Immature natural killer cell (primary cell): ENCODE measurements around the gene UCN3. TPM values are rescaled to one million over a fixed set of nuclear protein-coding genes. Genes with fewer than 3 reads are reported as not detected.

Experiments
- DNase-seq, 3 donors: peaks; one replicate each; pipeline ENCODE4 v3.0.0; 2022; ENCODE audit warnings: mixed read lengths in 1 of 3
- H3K27ac Mint-ChIP-seq, 6 donors: one replicate each; pipeline ENCODE4 v1.8.0; 2020; ENCODE audit warnings: mixed read lengths in 6 of 6, mild to moderate bottlenecking in 5 of 6, inconsistent platforms in 4 of 6, moderate library complexity in 3 of 6
- H3K27me3 Mint-ChIP-seq, 3 donors: one replicate each; pipeline ENCODE4 v1.8.0; 2020 to 2021; ENCODE audit warnings: low read depth in 3 of 3, mild to moderate bottlenecking in 3 of 3, mixed read lengths in 3 of 3, moderate library complexity in 3 of 3, inconsistent platforms in 1 of 3
- H3K36me3 Mint-ChIP-seq, 3 donors: one replicate each; pipeline ENCODE4 v1.8.0; 2020; ENCODE audit warnings: mixed read lengths in 3 of 3, inconsistent platforms in 2 of 3, mild to moderate bottlenecking in 2 of 3
- H3K4me1 Mint-ChIP-seq, 2 donors: one replicate each; pipeline ENCODE4 v1.8.0; 2020; ENCODE audit warnings: inconsistent platforms in 2 of 2, mild to moderate bottlenecking in 2 of 2, mixed read lengths in 2 of 2, moderate library complexity in 1 of 2
- H3K4me3 Mint-ChIP-seq, 5 donors: one replicate each; pipeline ENCODE4 v1.8.0; 2020; ENCODE audit warnings: mild to moderate bottlenecking in 5 of 5, mixed read lengths in 5 of 5, inconsistent platforms in 3 of 5, moderate library complexity in 3 of 5
- H3K9me3 Mint-ChIP-seq, 6 donors: one replicate each; pipeline ENCODE4 v1.8.0; 2020; ENCODE audit warnings: mild to moderate bottlenecking in 6 of 6, mixed read lengths in 6 of 6, inconsistent platforms in 4 of 6, moderate library complexity in 3 of 6
- polyA plus RNA-seq, 3 donors: library from polyadenylated mRNA; unstranded; fragments of 300-500 nt; fragmentation: Illumina TruSeq; gene quantifications; one replicate each; pipeline ENCODE4 v1.2.3, GENCODE V29; 2021

Gene UCN3
- polyA plus RNA-seq, 3 donors from 2014 or later: not detected

DNA sequence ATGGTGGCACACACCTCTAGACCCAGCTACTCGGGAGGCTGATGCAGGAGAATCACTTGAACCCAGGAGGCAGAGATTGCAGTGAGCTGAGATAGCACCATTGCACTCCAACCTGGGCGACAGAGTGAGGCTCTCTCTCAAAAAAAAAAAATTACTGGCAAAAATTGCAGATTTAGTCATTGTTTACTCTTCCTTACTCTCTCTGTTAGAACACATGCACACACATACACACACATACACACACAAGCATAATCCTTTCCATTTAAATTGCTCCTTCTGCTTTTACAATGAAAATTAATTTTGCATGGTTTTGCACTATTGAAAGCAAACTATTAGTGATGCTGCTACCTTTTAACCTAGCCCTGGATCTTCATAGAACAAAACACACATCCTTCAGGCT is 15.4 kb upstream of the UCN3 start:
- Mint-ChIP-seq H3K4me3 (no peak overlapping the region), H3K36me3 (no peaks in the 10 kb centered on the region), H3K9me3 (peaks cover 0 to 2% (median 0%) of the 10 kb centered on the region in 6 donors), H3K27me3 (no peaks in the 10 kb centered on the region), H3K4me1 (no peaks in the 10 kb centered on the region), H3K27ac (no peak overlapping the region)
- DNase-seq: no peak

- Mint-ChIP-seq H3K9me3 (peaks cover 0 to 2% (median 0%) of the 10 kb centered on the region in 6 donors), H3K36me3 (no peaks in the 10 kb centered on the region), H3K4me3 (no peak overlapping the region), H3K27ac (no peak overlapping the region), H3K4me1 (no peaks in the 10 kb centered on the region), H3K27me3 (peaks cover 0 to 4% (median 2%) of the 10 kb centered on the region in 3 donors)
- DNase-seq: no peak
Observed at GRCh38 chr10:5354068-5354467, 10.7 kb upstream of the UCN3 start.

DNA sequence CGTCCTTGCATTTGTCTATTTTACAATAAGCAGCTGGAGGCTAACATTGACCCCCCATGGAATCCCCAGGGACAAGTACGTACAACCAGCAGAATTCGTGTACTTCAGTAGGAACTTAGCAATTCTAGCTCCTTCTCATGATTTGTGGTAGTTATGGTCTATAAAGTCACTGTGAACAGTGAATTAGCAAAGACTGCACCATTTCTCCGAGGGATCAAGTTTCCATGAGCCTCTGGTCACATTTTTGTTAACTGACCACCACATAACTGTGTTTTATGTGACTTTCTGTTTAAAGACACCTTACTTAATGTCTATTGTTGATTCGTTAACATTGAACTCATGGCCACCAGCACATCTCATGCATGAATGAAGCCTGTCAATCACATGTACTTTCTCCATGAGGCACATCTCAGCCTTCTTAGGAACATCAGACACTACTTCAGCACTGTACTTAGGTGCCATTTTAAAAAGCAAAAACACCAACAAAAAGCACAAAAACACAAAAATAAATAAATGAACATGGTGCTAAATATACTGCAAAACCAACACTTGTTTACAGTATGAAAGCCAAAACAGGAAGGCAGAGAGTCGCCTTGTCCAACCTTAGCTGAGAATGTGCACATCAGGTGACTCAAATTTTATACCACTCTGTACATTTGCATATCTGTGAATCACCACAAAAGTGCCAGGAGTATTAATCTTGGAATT is 9.0 kb upstream of the UCN3 start:
- Mint-ChIP-seq H3K27ac (no peak overlapping the region), H3K4me3 (no peak overlapping the region), H3K9me3 (peaks cover 0 to 2% (median 0%) of the 10 kb centered on the region in 6 donors), H3K27me3 (peaks cover 0 to 6% (median 2%) of the 10 kb centered on the region in 3 donors), H3K4me1 (no peaks in the 10 kb centered on the region), H3K36me3 (no peaks in the 10 kb centered on the region)
- no peak for DNase-seq

DNA sequence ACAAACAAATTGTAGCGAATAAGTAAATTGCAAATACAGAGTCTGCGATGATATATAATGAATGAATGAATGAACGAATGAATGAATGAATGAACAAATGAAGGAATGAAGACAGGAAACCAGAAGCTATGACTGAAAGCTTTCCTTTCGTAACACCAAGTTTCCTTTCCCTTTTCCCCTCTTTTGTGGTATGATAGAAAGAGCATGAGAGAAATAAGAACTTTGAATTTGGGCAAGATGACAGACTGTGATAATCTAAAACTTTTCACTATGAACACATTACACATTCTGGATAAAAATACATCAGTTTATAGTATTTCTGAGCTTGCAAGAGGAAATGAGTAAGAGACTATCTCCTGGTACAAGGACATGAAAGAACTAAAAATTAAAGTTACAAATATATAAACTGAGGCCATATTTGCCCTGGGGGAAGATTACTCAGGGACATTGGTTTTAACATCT is 8.4 kb upstream of the UCN3 start:
- DNase-seq: no peak
- peaks cover 0 to 2% (median 0%) of the 10 kb centered on the region in 6 donors for H3K9me3 Mint-ChIP-seq
- H3K27ac Mint-ChIP-seq: no peak overlapping the region
- peaks cover 0 to 6% (median 2%) of the 10 kb centered on the region in 3 donors for H3K27me3 Mint-ChIP-seq
- no peak overlapping the region for H3K4me3 Mint-ChIP-seq
- peaks cover 0 to 2% of the 10 kb centered on the region in 2 donors for H3K4me1 Mint-ChIP-seq
- H3K36me3 Mint-ChIP-seq: no peaks in the 10 kb centered on the region

DNA sequence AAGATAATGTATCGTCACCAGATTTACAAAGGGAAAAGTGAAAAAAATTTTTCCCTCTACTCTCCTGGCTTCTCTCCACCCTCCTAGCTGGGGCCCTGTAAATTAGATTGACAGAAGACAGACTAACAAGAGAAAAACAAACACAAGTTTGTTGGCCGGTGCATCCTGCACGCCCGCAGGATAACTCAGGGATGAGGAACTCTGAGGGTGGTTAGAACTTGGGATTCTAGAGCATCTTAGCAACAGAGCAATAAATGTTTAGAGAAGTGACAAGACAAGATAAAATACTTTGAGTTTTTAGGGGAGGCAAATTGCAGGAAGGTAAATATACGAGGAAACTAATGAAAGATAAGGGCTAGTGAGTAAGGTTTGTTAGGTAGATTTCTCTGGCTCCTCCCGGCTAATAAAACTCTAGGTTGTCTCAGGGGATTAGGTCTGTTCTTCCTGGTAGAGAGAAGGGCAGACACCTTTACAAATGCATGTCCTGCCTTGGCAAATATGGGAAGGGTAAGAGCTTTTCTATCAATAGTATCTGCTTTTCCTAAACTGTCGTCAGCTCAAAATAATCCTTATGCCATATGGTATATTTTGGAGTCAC is 4.3 kb upstream of the UCN3 start:
- Mint-ChIP-seq H3K9me3 (no peaks in the 10 kb centered on the region), H3K27me3 (peaks cover 2 to 6% (median 2%) of the 10 kb centered on the region in 3 donors), H3K4me1 (peaks cover 6 to 12% of the 10 kb centered on the region in 2 donors), H3K27ac (no peak overlapping the region), H3K4me3 (no peak overlapping the region), H3K36me3 (no peaks in the 10 kb centered on the region)
- no peak for DNase-seq

- Mint-ChIP-seq H3K27ac (peak overlapping the region in 1 of 6 donors; percentile 2), H3K4me1 (peaks cover 6 to 16% of the 10 kb centered on the region in 2 donors), H3K9me3 (no peaks in the 10 kb centered on the region)
Observed at GRCh38 chr10:5361966-5362365, 2.8 kb upstream of the UCN3 start.

GRCh38 chr10:5362873-5363272 is 1.9 kb upstream of the UCN3 start:
- H3K4me1 Mint-ChIP-seq: peaks cover 6 to 16% of the 10 kb centered on the region in 2 donors
- no peak for DNase-seq
- no peak overlapping the region for H3K27ac Mint-ChIP-seq
- peaks cover 3% of the 10 kb centered on the region in 3 donors for H3K27me3 Mint-ChIP-seq
- no peaks in the 10 kb centered on the region for H3K36me3 Mint-ChIP-seq
- H3K9me3 Mint-ChIP-seq: no peaks in the 10 kb centered on the region
- no peak overlapping the region for H3K4me3 Mint-ChIP-seq

More at GRCh38 chr10:5361966-5362365, 2.8 kb upstream of the UCN3 start:
- no peak for DNase-seq
- peaks cover 0 to 6% (median 3%) of the 10 kb centered on the region in 3 donors for H3K27me3 Mint-ChIP-seq
- no peaks in the 10 kb centered on the region for H3K36me3 Mint-ChIP-seq
- H3K4me3 Mint-ChIP-seq: no peak overlapping the region

DNA sequence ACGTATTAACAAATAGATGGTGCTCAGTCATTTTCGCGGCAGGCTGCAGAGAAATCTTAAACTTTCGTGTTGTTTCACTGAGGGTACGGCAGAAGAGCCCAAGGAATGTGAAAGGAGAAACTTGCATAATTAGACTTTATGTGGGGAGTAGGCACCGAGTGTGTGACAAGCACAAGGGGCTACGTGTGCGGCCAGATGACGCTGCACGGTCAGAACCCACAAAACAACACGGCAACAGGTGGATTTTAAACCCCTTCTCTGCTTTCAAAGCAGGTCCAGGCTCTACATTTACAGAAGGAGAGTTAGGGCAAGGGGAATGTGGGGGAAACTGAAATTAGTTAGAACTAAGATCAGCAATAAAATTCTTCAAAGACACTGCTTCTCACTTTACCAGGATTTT is 392 bp upstream of the UCN3 start:
- H3K4me3 Mint-ChIP-seq: no peak overlapping the region
- H3K36me3 Mint-ChIP-seq: no peaks in the 10 kb centered on the region
- H3K27me3 Mint-ChIP-seq: peaks cover 3% of the 10 kb centered on the region in 3 donors
- peak overlapping the region in 1 of 6 donors; percentile 11 for H3K27ac Mint-ChIP-seq
- peaks cover 6 to 16% of the 10 kb centered on the region in 2 donors for H3K4me1 Mint-ChIP-seq
- no peaks in the 10 kb centered on the region for H3K9me3 Mint-ChIP-seq
- no peak for DNase-seq

- Mint-ChIP-seq H3K4me1 (peaks cover 6 to 16% of the 10 kb centered on the region in 2 donors), H3K4me3 (no peak overlapping the region), H3K36me3 (no peaks in the 10 kb centered on the region), H3K27me3 (peaks cover 2 to 3% (median 3%) of the 10 kb centered on the region in 3 donors), H3K27ac (peak overlapping the region in 2 of 6 donors; percentile 35 to 54), H3K9me3 (peaks cover 0 to 1% (median 0%) of the 10 kb centered on the region in 6 donors)
- DNase-seq: no peak
Observed at GRCh38 chr10:5365928-5366327, 1.2 kb downstream of the UCN3 start.

DNA sequence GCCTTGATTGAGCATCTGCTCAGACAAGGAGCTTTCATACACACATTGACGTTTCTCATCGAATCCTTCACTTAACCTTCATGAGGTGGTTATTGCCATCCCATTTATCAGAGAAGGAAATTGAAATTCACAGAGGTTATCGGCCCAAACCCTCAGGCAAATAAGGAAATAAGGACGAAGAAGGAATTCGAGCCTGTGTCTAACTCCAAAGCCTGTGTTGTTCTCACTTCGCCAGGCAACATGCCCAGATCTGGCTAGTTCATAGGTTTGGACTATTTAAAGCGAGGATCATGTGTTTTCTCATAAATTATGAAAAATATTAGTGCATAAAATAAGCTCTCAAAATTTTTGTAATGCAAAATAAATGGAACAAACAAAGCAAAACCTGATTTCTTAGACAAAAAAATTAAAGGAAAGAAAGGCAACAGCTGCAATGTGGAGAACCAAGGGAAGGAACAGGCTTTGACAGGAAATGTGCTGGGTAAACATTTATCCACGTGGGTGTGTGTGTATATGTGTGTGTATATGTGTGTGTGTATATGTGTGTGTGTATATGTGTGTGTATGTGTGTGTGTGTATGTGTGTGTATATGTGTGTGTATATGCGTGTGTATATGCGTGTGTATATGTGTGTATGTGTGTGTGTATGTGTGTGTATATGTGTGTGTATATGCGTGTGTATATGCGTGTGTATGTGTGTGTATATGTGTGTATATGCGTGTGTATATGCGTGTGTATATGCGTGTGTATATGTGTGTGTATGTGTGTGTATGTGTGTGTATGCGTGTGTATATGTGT is 4.8 kb downstream of the UCN3 start:
- no peak for DNase-seq
- H3K27ac Mint-ChIP-seq: peak overlapping the region in 2 of 6 donors; percentile 17 to 88

GRCh38 chr10:5370493-5371352 is 6.0 kb downstream of the UCN3 start:
- Mint-ChIP-seq H3K36me3 (no peaks in the 10 kb centered on the region), H3K4me3 (no peak overlapping the region), H3K27me3 (peaks cover 0 to 3% (median 0%) of the 10 kb centered on the region in 3 donors), H3K4me1 (peaks cover under 1 to 4% of the 10 kb centered on the region in 2 donors), H3K27ac (peak overlapping the region in 5 of 6 donors; percentile 15 to 87 (median 45)), H3K9me3 (peaks cover 0 to 1% (median 0%) of the 10 kb centered on the region in 6 donors)
- no peak for DNase-seq

More for the DNA sequence above, 4.8 kb downstream of the UCN3 start:
- Mint-ChIP-seq H3K4me3 (no peak overlapping the region), H3K36me3 (no peaks in the 10 kb centered on the region), H3K9me3 (peaks cover 0 to 1% (median 0%) of the 10 kb centered on the region in 6 donors), H3K27me3 (peaks cover 0 to 3% (median 2%) of the 10 kb centered on the region in 3 donors), H3K4me1 (peaks cover 0 to 4% of the 10 kb centered on the region in 2 donors)

GRCh38 chr10:5373307-5373706 is 8.5 kb downstream of the UCN3 start:
- H3K27me3 Mint-ChIP-seq: no peaks in the 10 kb centered on the region
- no peak overlapping the region for H3K4me3 Mint-ChIP-seq
- peaks cover 0 to 1% (median 0%) of the 10 kb centered on the region in 6 donors for H3K9me3 Mint-ChIP-seq
- no peaks in the 10 kb centered on the region for H3K36me3 Mint-ChIP-seq
- no peak for DNase-seq
- peaks cover 8 to 10% of the 10 kb centered on the region in 2 donors for H3K4me1 Mint-ChIP-seq
- H3K27ac Mint-ChIP-seq: no peak overlapping the region
